ENCODE results near the gene SMC1A. TPM values are rescaled to one million over a fixed set of nuclear protein-coding genes. Genes with fewer than 3 reads are reported as not detected.
A peak's percentile ranks its signal among the peaks of the same experiment; 100 is the strongest.
"Not testable (repeated sequence)": the region's sequence is repeated elsewhere in the genome, so short reads cannot be mapped to it uniquely, and the experiment has no call there.

SMC1A gene
- total RNA-seq, 2 experiments from 2014 or later = 159 to 171 TPM

DNA sequence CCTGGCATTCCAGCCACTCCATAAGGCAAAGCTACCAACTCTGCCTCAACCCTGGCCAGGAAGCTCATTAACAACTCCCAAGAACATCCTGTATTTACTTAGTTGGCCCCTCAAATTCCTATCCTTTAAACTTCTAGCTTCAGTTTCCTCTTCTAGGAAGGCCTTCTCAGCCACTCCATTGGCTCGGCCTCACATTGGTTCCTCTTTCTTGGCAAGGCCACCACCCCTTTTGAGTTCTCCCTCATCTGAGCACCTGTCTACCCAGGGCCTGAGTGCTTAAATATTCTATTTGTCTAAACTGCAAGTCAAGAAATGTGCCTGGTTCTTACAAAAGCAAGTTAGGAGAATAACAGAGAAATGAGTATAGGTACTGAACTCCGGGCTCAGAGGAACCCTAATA is 10.0 kb downstream of the SMC1A start:
- ATAC-seq (no peak), DNase-seq (no peak)
- CTCF ChIA-PET = interaction anchor here (0.8 to 1.1 kb wide), 3 partner anchors 12 to 95 kb away, joined by 3 read pairs; no protein-coding TSS in a partner anchor
- Mint-ChIP-seq H3K27ac (no peak overlapping the region), H3K4me3 (no peak overlapping the region), H3K27me3 (no peaks in the 10 kb centered on the region), H3K4me1 (peaks cover 1% of the 10 kb centered on the region), H3K9me3 (ENCODE audit: low read depth) (no peaks in the 10 kb centered on the region), H3K36me3 (peaks cover 31% of the 10 kb centered on the region)

DNA sequence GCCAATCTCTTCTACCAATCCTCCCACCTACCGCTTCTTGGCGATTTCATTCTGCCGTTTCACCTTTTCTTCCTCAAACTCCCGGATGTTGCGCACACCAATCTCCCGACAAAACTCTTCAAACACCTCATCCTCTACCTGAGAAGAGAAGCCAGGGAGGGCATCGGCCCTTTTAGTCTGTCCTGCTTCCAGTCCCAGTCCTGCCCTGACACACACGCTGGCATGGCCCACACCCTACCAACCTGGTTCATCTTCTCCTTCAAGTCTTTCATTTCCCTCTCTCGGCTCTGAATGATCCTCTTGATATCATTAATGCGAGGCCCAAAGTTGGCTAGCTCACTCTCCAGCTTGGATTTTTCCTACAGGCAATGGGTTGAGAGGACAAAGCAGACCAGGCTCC is 18.9 kb downstream of the SMC1A start:
- peaks cover 36% of the 10 kb centered on the region for H3K36me3 Mint-ChIP-seq
- H3K4me3 Mint-ChIP-seq = no peak overlapping the region
- CTCF ChIA-PET = interaction anchor here (0.7 to 1.4 kb wide), 2 partner anchors 86 to 231 kb away, joined by 3 to 4 read pairs; no protein-coding TSS in a partner anchor
- H3K4me1 Mint-ChIP-seq = no peaks in the 10 kb centered on the region
- peak overlapping the region; percentile 4 for H3K27ac Mint-ChIP-seq
- H3K27me3 Mint-ChIP-seq = no peaks in the 10 kb centered on the region
- ATAC-seq (no peak), DNase-seq (no peak)
- no peaks in the 10 kb centered on the region for H3K9me3 Mint-ChIP-seq (ENCODE audit: low read depth)

DNA sequence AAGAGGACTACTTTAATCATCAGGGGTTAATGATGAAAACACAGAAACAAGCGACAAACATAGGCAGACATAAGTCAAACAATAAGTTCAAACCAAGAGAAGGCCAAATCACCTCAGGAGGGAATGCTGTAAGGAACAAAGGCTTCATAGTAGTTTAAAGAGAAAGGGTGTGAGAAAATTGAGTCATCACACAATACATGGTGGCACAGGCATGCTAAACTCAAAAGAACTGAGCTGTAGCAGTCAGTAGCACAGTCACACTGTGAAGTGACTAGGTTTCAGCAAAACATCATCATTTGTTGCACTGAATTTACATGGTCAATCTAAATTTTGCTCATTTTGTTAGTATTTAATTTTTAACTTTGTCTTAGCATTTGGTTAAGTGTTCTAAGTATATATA is 24.2 kb downstream of the SMC1A start:
- Mint-ChIP-seq H3K4me1 (no peaks in the 10 kb centered on the region), H3K27me3 (no peaks in the 10 kb centered on the region), H3K4me3 (no peak overlapping the region), H3K9me3 (ENCODE audit: low read depth) (no peaks in the 10 kb centered on the region), H3K27ac (no peak overlapping the region), H3K36me3 (peaks cover 39% of the 10 kb centered on the region)
- no peak for DNase-seq
- CTCF ChIA-PET = no interaction called here
- ATAC-seq = no peak

DNA sequence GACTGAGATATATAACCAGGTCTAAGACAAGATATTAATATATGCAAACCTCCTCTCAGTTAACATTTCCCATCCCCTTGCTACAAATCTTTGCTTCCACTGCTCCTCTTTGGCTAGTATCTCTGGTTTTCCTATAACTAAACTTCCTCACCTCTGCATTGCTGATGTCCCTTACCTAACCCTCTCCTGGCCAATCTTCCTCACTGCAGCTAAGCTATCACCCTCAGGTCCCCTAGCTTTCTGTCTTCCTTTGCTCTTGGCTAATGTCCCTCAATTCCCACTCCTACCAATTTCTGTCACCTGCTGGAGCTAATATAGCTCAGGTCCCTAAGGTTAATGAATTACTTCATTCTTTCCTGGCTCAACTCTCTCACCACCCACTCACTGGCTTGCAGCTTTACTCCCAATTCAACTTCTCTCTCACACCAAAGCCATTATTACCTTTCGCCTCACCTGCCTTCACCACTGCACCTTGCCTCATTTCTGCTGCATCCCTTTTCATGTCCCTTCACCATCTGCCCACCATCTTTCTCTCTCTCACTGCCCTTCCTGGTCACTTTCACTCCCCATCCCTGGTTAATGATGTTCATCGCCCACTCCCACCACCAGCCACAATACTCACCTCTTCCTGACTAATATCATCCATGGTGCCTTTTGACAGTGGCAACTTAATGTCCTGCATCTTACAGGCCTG is 26.7 kb downstream of the SMC1A start:
- no peaks in the 10 kb centered on the region for H3K4me1 Mint-ChIP-seq
- no peaks in the 10 kb centered on the region for H3K27me3 Mint-ChIP-seq
- H3K27ac Mint-ChIP-seq = no peak overlapping the region
- DNase-seq (no peak), ATAC-seq (no peak)
- peaks cover 26% of the 10 kb centered on the region for H3K36me3 Mint-ChIP-seq
- CTCF ChIA-PET = interaction anchor here (0.8 kb wide), 1 partner anchor 27 kb away, joined by 3 read pairs; the partner anchor contains the start of genes RIBC1 and SMC1A
- H3K4me3 Mint-ChIP-seq = no peak overlapping the region
- H3K9me3 Mint-ChIP-seq (ENCODE audit: low read depth) = no peaks in the 10 kb centered on the region

DNA sequence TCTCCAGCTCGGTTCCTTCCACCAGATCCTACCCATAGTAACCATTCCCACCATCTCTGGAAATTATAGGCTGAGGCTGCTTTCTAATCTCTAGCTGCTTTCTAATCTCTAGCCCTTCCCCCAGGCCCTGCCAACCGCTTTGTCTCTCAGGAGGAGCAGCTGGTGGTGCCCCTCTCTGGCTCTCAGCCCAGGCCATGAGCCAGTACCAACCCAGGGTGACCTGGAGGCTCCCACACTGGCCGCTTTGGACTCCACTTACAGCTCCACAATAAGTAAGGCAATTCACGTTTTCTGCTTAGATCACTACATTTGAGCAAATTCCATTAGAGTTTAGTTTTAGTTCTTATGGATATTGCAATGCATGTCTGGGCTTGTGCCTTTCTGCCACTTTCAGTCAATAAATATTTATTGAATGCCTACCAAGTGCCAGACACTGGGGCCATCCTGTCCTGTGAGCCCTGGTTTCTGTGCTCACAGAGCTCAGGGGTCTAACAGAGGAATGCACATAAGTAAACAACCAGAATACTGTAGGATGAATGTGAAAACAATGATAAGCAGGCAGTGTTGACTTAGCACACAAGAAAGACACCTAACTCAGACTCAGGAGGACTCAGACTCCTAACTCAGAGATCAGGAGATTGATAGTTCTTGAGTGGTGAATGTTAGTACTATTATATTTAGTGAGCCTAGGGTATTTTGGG is 38.9 kb downstream of the SMC1A start:
- H3K9me3 Mint-ChIP-seq (ENCODE audit: low read depth) = no peaks in the 10 kb centered on the region
- DNase-seq (no peak), ATAC-seq (no peak)
- peaks cover 22% of the 10 kb centered on the region for H3K36me3 Mint-ChIP-seq
- no peak overlapping the region for H3K4me3 Mint-ChIP-seq
- peaks cover 2% of the 10 kb centered on the region for H3K4me1 Mint-ChIP-seq
- H3K27me3 Mint-ChIP-seq = no peaks in the 10 kb centered on the region
- CTCF ChIA-PET = interaction anchor here (0.7 to 1.3 kb wide), 2 partner anchors 13 to 980 kb away, joined by 3 read pairs; no protein-coding TSS in a partner anchor
- H3K27ac Mint-ChIP-seq = no peak overlapping the region

DNA sequence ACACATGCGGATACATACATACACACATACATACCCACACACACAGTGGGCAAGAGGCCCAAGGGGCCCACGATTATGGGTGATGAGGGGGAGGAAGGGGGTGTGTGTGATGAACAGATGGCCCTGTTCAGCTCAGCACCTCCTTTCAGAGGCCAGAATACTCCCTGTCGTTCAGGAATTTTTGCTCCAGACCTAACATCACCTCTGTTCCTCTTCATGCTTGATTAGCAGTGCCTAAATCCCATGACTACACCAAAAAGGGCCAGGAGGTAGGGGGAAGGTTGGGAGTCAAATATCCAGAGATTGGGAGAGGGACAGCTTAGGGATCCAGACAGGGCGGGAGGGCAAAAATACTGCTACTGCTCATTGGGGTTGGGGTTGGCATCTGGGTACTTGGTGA is 42.7 kb downstream of the SMC1A start:
- ATAC-seq (no peak), DNase-seq (no peak)
- H3K27me3 Mint-ChIP-seq = no peaks in the 10 kb centered on the region
- H3K9me3 Mint-ChIP-seq (ENCODE audit: low read depth) = no peaks in the 10 kb centered on the region
- H3K36me3 Mint-ChIP-seq = peaks cover 22% of the 10 kb centered on the region
- no peaks in the 10 kb centered on the region for H3K4me1 Mint-ChIP-seq
- CTCF ChIA-PET = no interaction called here
- no peak overlapping the region for H3K4me3 Mint-ChIP-seq
- no peak overlapping the region for H3K27ac Mint-ChIP-seq

DNA sequence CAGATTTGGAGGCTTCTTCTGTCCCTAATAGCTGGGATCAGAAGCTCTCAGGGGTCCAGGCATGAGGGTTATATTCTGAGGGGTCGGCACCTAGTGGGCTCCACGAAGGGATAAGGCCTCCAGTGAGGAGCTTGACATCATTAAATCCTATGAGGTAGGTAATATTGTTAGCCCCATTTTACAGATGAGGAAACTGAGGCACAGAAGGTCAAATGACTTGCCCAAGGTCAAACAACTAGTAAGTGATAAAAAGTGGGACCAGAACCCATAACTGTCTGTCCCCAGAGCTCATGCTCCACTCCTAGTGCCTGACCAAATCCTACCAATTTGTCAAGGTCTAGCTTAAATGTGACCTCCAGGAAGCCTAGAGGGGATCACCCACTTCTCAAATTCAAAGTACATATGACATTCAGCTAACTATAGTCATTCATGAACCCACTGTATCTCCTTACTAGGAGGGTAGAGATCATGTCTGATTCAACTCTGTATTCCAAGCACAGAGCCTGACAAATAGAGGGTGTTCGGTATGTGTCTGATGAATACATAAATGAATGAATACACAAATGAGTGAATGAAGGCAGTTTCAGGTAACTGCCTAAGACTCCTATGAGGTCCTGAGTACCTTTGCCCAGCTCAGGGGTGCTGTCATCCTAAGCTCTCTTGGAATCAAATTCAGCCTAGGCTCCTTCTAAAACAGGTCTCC is 43.3 kb downstream of the SMC1A start:
- Mint-ChIP-seq H3K9me3 (ENCODE audit: low read depth) (no peaks in the 10 kb centered on the region), H3K27me3 (no peaks in the 10 kb centered on the region), H3K4me3 (no peak overlapping the region), H3K4me1 (no peaks in the 10 kb centered on the region), H3K27ac (no peak overlapping the region), H3K36me3 (peaks cover 22% of the 10 kb centered on the region)
- DNase-seq = no peak
- CTCF ChIA-PET = no interaction called here
- no peak for ATAC-seq

DNA sequence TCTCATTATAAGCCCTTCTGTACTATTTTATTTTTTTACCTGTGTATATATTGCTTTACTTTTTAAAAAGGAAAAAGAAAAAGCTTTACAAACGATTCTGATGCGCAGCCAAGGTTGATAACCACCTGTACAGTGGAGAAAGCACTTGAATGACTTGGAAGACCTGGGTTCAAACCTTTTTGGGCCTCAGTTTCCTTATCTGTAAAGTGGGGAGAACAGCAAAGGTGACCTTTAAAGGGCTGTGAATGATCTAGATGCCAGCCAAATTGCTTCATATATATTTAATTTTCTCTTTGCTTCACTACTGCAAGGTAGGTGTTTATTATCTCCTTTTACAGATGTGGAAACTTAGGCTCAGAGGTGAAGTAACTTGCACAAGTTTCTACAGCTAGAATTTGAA is 45.0 kb downstream of the SMC1A start:
- DNase-seq (no peak), ATAC-seq (no peak)
- Mint-ChIP-seq H3K4me1 (no peaks in the 10 kb centered on the region), H3K27me3 (no peaks in the 10 kb centered on the region), H3K27ac (no peak overlapping the region), H3K4me3 (no peak overlapping the region), H3K36me3 (peaks cover 20% of the 10 kb centered on the region), H3K9me3 (ENCODE audit: low read depth) (no peaks in the 10 kb centered on the region)
- CTCF ChIA-PET = interaction anchor here (1.7 to 1.8 kb wide), 2 partner anchors 59 to 69 kb away, joined by 3 to 4 read pairs; no protein-coding TSS in a partner anchor

DNA sequence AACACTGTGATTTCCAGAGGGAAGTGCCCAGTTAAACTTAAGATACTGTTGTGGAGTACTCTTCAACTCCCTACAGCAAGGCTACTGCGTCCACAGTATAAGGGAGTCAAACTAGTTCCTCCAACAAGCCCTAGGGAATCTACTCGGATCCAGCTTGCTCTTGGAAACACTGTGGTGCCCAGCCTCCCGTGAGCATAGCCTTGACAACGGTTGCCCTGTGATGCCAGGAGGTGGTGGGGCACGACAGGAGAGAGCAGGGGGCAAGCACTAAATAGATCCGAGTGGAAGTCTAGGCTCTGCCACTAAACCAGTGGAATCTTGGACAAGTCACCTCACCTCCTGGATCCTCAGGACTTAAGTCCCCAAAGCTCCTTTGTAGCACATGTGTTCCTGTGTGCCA is 45.6 kb downstream of the SMC1A start:
- ATAC-seq (no peak), DNase-seq (no peak)
- no peak overlapping the region for H3K4me3 Mint-ChIP-seq
- H3K4me1 Mint-ChIP-seq = no peaks in the 10 kb centered on the region
- H3K36me3 Mint-ChIP-seq = peaks cover 20% of the 10 kb centered on the region
- CTCF ChIA-PET = interaction anchor here (1.7 to 1.8 kb wide), 2 partner anchors 59 to 69 kb away, joined by 3 to 4 read pairs; no protein-coding TSS in a partner anchor
- no peak overlapping the region for H3K27ac Mint-ChIP-seq
- no peaks in the 10 kb centered on the region for H3K9me3 Mint-ChIP-seq (ENCODE audit: low read depth)
- H3K27me3 Mint-ChIP-seq = no peaks in the 10 kb centered on the region

DNA sequence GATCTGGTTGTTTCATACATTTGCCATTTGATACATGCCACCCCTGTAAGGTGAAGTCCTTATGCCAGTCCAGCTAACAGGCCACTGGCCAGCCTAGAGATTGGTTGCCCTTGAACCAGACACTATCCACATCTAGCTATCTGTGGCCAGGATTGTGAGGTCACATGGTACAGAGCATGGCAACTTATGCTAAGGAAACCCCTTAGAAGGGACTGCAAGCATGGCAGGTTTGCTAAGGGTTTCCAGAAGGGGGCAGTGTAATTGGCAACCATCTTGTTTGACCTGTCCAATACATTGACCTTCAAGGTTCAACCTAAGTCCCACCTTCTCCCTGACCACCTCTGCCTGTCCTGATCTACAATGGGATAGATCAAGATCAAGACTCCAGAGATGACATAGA is 47.5 kb downstream of the SMC1A start:
- Mint-ChIP-seq H3K27me3 (no peaks in the 10 kb centered on the region), H3K36me3 (peaks cover 10% of the 10 kb centered on the region), H3K27ac (peak overlapping the region; percentile 12), H3K4me3 (no peak overlapping the region), H3K9me3 (ENCODE audit: low read depth) (no peaks in the 10 kb centered on the region), H3K4me1 (peaks cover 5% of the 10 kb centered on the region)
- CTCF ChIA-PET = no interaction called here
- ATAC-seq (no peak), DNase-seq (no peak)

DNA sequence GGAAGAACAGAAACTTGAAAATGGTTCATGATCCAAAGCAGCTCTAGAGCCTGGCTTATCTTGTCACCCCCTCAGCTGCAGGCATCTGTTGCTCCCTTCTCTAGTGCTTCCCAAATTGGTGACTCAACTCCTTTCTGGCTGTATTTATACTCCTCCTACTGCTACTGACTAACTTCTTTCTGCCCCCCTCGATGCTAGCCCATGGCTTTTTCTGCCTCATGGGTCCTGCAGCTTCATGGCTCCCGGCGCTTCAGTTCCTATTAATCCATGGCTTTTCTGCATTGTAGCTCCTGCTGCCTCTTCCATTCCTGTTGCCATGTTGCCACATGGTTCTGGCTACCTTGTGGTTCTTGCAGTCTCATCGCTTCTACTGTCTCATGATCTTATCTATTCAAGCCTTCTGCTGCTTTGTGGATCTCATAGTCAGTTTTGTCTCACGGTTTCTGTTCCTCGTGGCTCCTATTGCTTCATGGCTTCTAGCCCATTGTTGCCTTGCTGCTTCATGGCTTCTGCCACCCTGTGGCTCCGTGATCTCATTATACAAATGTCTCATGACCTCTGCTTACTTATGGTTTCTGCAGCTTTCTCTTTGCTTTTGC is 48.1 kb downstream of the SMC1A start:
- Mint-ChIP-seq H3K27ac (peak overlapping the region; percentile 12), H3K4me1 (peaks cover 5% of the 10 kb centered on the region), H3K9me3 (ENCODE audit: low read depth) (no peaks in the 10 kb centered on the region), H3K4me3 (no peak overlapping the region), H3K36me3 (peaks cover 6% of the 10 kb centered on the region), H3K27me3 (no peaks in the 10 kb centered on the region)
- CTCF ChIA-PET = no interaction called here
- ATAC-seq = no peak
- no peak for DNase-seq

DNA sequence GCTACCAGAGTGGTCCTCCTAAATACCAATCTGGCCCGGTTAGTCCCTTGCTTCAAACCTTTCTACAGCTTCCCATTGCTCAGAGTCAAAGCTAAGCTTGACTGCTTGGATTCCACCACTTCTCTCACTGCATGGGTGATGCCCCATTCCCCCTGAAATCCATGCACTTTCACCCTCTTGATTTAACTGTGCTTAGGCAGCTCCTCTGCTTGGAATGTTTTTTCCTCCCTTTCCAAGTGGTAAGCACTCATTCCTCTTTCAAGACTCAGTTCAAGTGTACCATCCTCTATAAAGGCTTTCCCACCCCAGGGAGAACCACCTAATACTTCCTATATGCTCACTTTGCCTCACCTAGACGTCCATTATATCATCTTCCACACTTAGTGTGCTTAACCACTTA is 49.1 kb downstream of the SMC1A start:
- DNase-seq = no peak
- peaks cover 5% of the 10 kb centered on the region for H3K4me1 Mint-ChIP-seq
- H3K9me3 Mint-ChIP-seq (ENCODE audit: low read depth) = no peaks in the 10 kb centered on the region
- ATAC-seq = no peak
- H3K27me3 Mint-ChIP-seq = no peaks in the 10 kb centered on the region
- H3K27ac Mint-ChIP-seq = no peak overlapping the region
- no peak overlapping the region for H3K4me3 Mint-ChIP-seq
- H3K36me3 Mint-ChIP-seq = peaks cover 4% of the 10 kb centered on the region
- CTCF ChIA-PET = no interaction called here

DNA sequence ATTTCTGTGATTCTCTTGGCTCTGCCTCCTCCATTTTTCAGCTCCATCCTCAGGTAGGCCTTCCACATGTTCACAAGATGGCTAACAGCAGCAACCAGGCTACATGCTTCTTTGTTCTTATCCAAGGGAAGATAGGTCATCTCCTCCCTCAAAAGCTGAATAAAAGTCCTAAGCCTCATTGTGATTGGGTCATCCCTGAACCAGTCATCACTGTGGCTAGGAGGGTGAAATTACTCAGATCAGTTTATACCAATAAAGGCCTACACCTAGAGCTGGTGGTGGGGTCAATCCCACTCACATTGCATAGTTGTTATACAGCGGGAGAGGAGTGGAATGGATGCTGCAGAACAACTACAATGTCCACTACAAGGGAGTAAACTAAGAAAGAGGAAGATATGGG is 56.0 kb downstream of the SMC1A start:
- H3K27me3 Mint-ChIP-seq; H3K27ac Mint-ChIP-seq; H3K4me3 Mint-ChIP-seq; H3K9me3 Mint-ChIP-seq (ENCODE audit: low read depth); CTCF ChIA-PET; ATAC-seq; H3K36me3 Mint-ChIP-seq; DNase-seq: not testable (repeated sequence)
- H3K4me1 Mint-ChIP-seq = peaks cover 10% of the 10 kb centered on the region

Data from activated CD8-positive, alpha-beta memory T cell treated with anti-CD3 and anti-CD28 coated beads, Interleukin-2, amount 10 ng/mL, durations not matched to agents 7 days and 5 days (primary cell).